K562 (cell line): ENCODE data around the gene RPTOR.

Source experiments
- ATF1 ChIP-seq, 2 experiments: fragments of 450-650 bp in 1 of 2; IDR thresholded peaks; 2 replicates each; pipeline ENCODE4 v1.6.1; 2016; ENCODE audit warnings: missing compliant biosample characterization in 1 of 2, missing genetic modification characterization in 1 of 2
- CTCF ChIP-seq, 3 experiments: IDR thresholded peaks in 2 of 3; conservative IDR thresholded peaks in 1 of 3; 2 replicates each; pipeline ENCODE4 v1.5.1; 2011 to 2012; ENCODE audit warnings: low read length in 3 of 3, mild to moderate bottlenecking in 3 of 3, control low read depth in 2 of 3, improper control_type of control experiment in 1 of 3, inconsistent platforms in 1 of 3, low read depth in 1 of 3, mixed read lengths in 1 of 3, moderate library complexity in 1 of 3; ENCODE audit not compliant: insufficient read depth in 2 of 3
- GATAD2B ChIP-seq: fragments of 450-650 bp; IDR thresholded peaks from 2 replicates; pipeline ENCODE4 v1.6.1; 2017; ENCODE audit warnings: mild to moderate bottlenecking, borderline replicate concordance
- HIVEP1 ChIP-seq: fragments of 250-450 bp; sonication (Bioruptor Pico); IDR thresholded peaks from 2 replicates; pipeline ENCODE4 v1.4.0; 2020; ENCODE audit warnings: mild to moderate bottlenecking
- MAZ ChIP-seq, 2 experiments: fragments of 450-650 bp in 1 of 2; sonication (generic) in 1 of 2; formaldehyde crosslinking; IDR thresholded peaks in 1 of 2; conservative IDR thresholded peaks in 1 of 2; 2 replicates each; pipeline versions ENCODE4 v1.4.0 to v1.5.0; 2020; ENCODE audit warnings: mild to moderate bottlenecking in 1 of 2, missing genetic modification reagents in 1 of 2
- SPI1 ChIP-seq: IDR thresholded peaks from 2 replicates; pipeline ENCODE4 v1.6.1; 2011; ENCODE audit warnings: low read depth, low read length, control low read depth, borderline replicate concordance
- TBP ChIP-seq: optimal IDR thresholded peaks from 2 replicates; pipeline ENCODE3; 2011; ENCODE audit warnings: low read depth, low read length, improper control_type of control experiment
- TEAD4 ChIP-seq, 2 experiments: sonication (generic) in 1 of 2; formaldehyde crosslinking in 1 of 2; IDR thresholded peaks; 2 replicates each; pipeline versions ENCODE4 v1.6.1 to v1.8.0; 2012 to 2022; ENCODE audit warnings: borderline replicate concordance in 1 of 2, inconsistent platforms in 1 of 2, low read length in 1 of 2, mild to moderate bottlenecking in 1 of 2, missing genetic modification reagents in 1 of 2
- U2AF2 ChIP-seq: fragments of 200-400 bp; formaldehyde crosslinking; optimal IDR thresholded peaks from 2 replicates; pipeline ENCODE3; 2017; ENCODE audit warnings: low read depth, mild to moderate bottlenecking, low read length
- WHSC1 ChIP-seq: IDR thresholded peaks from one replicate; pipeline ENCODE4 v1.6.1; 2012; ENCODE audit warnings: low read length, control low read depth, inconsistent platforms
- ZNF165 ChIP-seq: fragments of 250-450 bp; sonication (Bioruptor Pico); IDR thresholded peaks from 2 replicates; pipeline ENCODE4 v1.4.0; 2020; ENCODE audit warnings: borderline replicate concordance
- ZNF175 ChIP-seq: fragments of 200-800 bp; sonication (Bioruptor generic); IDR thresholded peaks from 2 replicates; pipeline ENCODE4 v1.6.1; 2016; ENCODE audit warnings: low read depth, mild to moderate bottlenecking, missing genetic modification characterization, missing compliant biosample characterization
- ZNF740 ChIP-seq, 3 experiments: fragments of 200-800 bp in 1 of 3; sonication (Bioruptor generic) in 1 of 3; sonication (generic) in 1 of 3; formaldehyde crosslinking in 1 of 3; IDR thresholded peaks; 2 replicates each; pipeline versions ENCODE4 v1.6.1 to v1.8.0; 2016 to 2022; ENCODE audit warnings: mild to moderate bottlenecking in 2 of 3, missing compliant biosample characterization in 2 of 3, missing genetic modification characterization in 2 of 3, missing genetic modification reagents in 1 of 3

DNA sequence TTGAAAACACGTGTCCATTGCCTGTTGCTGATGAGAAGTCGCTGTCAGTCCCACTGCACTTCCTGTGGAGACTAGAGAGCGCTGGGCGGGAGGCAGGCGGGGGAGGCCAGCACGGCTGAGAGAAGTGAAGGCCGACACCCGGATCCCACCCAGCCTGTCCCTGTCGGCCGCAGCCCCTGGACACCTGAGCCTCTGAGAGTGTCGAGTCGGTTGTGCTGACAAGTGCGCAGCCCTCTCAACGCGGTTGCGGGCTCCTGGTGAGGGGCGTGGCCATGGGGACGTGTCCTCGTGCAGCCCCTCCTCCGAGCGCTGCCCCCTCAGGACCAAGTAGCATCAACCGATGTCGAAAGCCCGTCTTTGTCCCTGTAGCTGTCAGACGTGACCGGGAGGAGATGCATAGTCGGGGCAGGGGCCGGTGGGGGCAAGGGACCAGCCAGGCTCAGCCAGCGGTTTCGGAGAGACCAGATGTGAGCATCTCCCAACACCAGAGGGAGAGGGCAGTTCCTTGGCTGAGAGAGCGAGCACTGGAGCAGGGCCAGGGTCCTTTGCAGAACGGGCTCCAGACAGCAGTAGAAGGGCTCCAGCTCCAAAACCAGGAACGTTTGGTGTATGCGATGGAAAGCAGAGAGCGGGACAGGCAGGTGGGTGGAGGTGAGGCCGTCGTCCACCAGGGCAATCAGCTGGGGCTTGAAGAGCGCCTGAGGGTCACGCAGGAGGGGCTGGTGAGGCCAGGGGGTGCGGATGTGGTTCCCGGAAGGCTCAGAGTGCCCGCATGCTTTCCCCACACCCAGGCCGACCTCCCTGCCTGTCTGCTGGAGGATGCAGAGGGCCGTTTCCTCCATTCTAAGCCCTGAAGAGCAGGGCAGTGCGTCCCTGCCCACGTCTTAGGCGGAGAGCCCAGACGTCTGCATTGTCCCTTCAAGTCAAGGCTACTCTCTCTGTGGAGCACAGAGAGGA is 403.7 kb downstream of the RPTOR start:
- TF ChIP-seq ZNF740 (CRISPR knock-in tag; IDR thresholded peaks at IDR 0.05) = no peak
- no peak for TF ChIP-seq ZNF740 (tag; IDR thresholded peaks at IDR 0.05)
- TF ChIP-seq GATAD2B = no peak
- TF ChIP-seq CTCF (IDR thresholded peaks at IDR 0.05 in 2 of 3, conservative IDR thresholded peaks at IDR 0.05 in 1 of 3; ENCODE audit: insufficient read depth in 2 of 3, low read depth in 1 of 3, low read length in 3 of 3) = no peak
- no peak for TF ChIP-seq MAZ (CRISPR knock-in tag; conservative IDR thresholded peaks at IDR 0.05 in 1 of 2, IDR thresholded peaks at IDR 0.05 in 1 of 2)
- TF ChIP-seq TBP = no peak
- no peak for TF ChIP-seq ZNF165 (CRISPR knock-in tag)
- no peak for TF ChIP-seq ATF1 (CRISPR knock-in tag; IDR thresholded peaks at IDR 0.05)
- no peak for TF ChIP-seq ATF1 (tag; IDR thresholded peaks at IDR 0.05)
- TF ChIP-seq TEAD4 (IDR thresholded peaks at IDR 0.05; ENCODE audit: low read length) = no peak
- no peak for TF ChIP-seq TEAD4 (CRISPR knock-in tag; IDR thresholded peaks at IDR 0.05; ENCODE audit: borderline replicate concordance)
- no peak for TF ChIP-seq SPI1
- TF ChIP-seq ZNF175 (CRISPR knock-in tag) = no peak
- no peak for TF ChIP-seq U2AF2
- no peak for TF ChIP-seq WHSC1
- TF ChIP-seq HIVEP1 = no peak
